H1 (cell line): ENCODE data around the gene ELMOD1. TPM values are rescaled to one million over a fixed set of nuclear protein-coding genes. Genes with fewer than 3 reads are reported as not detected.

Experiments used
- CTCF ChIA-PET: fragments of 300-600 bp; sonication (Branson Sonifier 250); formaldehyde crosslinking; loops from one replicate; lab custom pipeline; 2021; ENCODE audit not compliant: partially characterized antibody; lab: Charles Lee
- POLR2A ChIA-PET: fragments of 300-600 bp; sonication (Branson Sonifier 250); formaldehyde crosslinking; loops from one replicate; lab custom pipeline; 2021; ENCODE audit warnings: inconsistent platforms; ENCODE audit not compliant: partially characterized antibody; lab: Charles Lee
- DNase-seq, 2 experiments: peaks; one replicate each; pipeline versions ENCODE4 v3.0.0 to v3.0.0-alpha.2; 2010 to 2022; ENCODE audit warnings: low spot score in 2 of 2, low read depth in 1 of 2, mixed read lengths in 1 of 2
- FAIRE-seq: peaks from 2 replicates; lab custom pipeline; 2011; peaks lifted over from hg19 to GRCh38; lab: Jason Lieb, UNC
- H2AFZ ChIP-seq: 2 replicates; pipeline ENCODE4 v1.8.1; 2012; ENCODE audit warnings: low read length, inconsistent platforms
- H2AK5ac ChIP-seq: 2 replicates; pipeline ENCODE4 v1.6.1; 2013; ENCODE audit warnings: low read depth, low read length
- H2BK120ac ChIP-seq: replicated peaks from 2 replicates; pipeline ENCODE3; 2013; ENCODE audit warnings: low read depth, low read length, inconsistent platforms
- H2BK12ac ChIP-seq: 2 replicates; pipeline ENCODE4 v1.6.1; 2013; ENCODE audit warnings: low read depth, low read length
- H2BK15ac ChIP-seq: 2 replicates; pipeline ENCODE4 v1.6.1; 2013; ENCODE audit warnings: low read length
- H2BK20ac ChIP-seq: 2 replicates; pipeline ENCODE4 v1.6.1; 2013; ENCODE audit warnings: low read length
- H2BK5ac ChIP-seq: 2 replicates; pipeline ENCODE4 v1.6.1; 2013; ENCODE audit warnings: low read depth, low read length
- H3K14ac ChIP-seq: 2 replicates; pipeline ENCODE4 v1.6.1; 2013; ENCODE audit warnings: inconsistent platforms; ENCODE audit not compliant: insufficient read length
- H3K18ac ChIP-seq: 2 replicates; pipeline ENCODE4 v1.6.1; 2013; ENCODE audit warnings: low read length; ENCODE audit errors: extremely low read depth
- H3K23ac ChIP-seq: 2 replicates; pipeline ENCODE4 v1.6.1; 2013; ENCODE audit warnings: inconsistent platforms; ENCODE audit not compliant: insufficient read length
- H3K23me2 ChIP-seq: 2 replicates; pipeline ENCODE4 v1.6.1; 2013; ENCODE audit warnings: low read depth, low read length
- H3K27ac ChIP-seq: 2 replicates; pipeline ENCODE4 v1.6.1; 2011; ENCODE audit warnings: low read depth, low read length, inconsistent platforms
- H3K27me3 ChIP-seq, 4 experiments: replicated peaks in 1 of 4; 1 replicate in 1 of 4; 2 replicates in 3 of 4; pipeline versions ENCODE4 v1.6.1 to v1.8.1; 2011 to 2013; ENCODE audit warnings: low read length in 3 of 4, mild to moderate bottlenecking in 3 of 4, inconsistent platforms in 2 of 4, mixed read lengths in 2 of 4, moderate library complexity in 1 of 4; ENCODE audit not compliant: control insufficient read depth in 3 of 4, insufficient read depth in 3 of 4; ENCODE audit errors: extremely low read depth in 1 of 4
- H3K36me3 ChIP-seq, 4 experiments: 2 replicates each; pipeline versions ENCODE4 v1.6.1 to v1.8.1; 2011 to 2013; ENCODE audit warnings: mild to moderate bottlenecking in 4 of 4, low read length in 3 of 4, moderate library complexity in 2 of 4, control low read depth in 1 of 4, inconsistent platforms in 1 of 4; ENCODE audit not compliant: insufficient read depth in 4 of 4, control insufficient read depth in 2 of 4
- H3K4ac ChIP-seq: replicated peaks from 2 replicates; pipeline ENCODE3; 2013; ENCODE audit warnings: low read length, low read depth, mixed read lengths, inconsistent platforms; ENCODE audit not compliant: insufficient read length
- H3K4me1 ChIP-seq, 4 experiments: replicated peaks in 1 of 4; 1 replicate in 1 of 4; 2 replicates in 3 of 4; pipeline versions ENCODE4 v1.6.1 to v1.8.1; 2011 to 2013; ENCODE audit warnings: low read length in 3 of 4, inconsistent platforms in 2 of 4, mixed read lengths in 1 of 4; ENCODE audit not compliant: insufficient read depth in 4 of 4, control insufficient read depth in 3 of 4
- H3K4me2 ChIP-seq, 2 experiments: 2 replicates each; pipeline versions ENCODE4 v1.6.1 to v1.8.1; 2011 to 2013; ENCODE audit warnings: low read depth in 2 of 2, low read length in 2 of 2, control low read depth in 1 of 2, inconsistent platforms in 1 of 2, mild to moderate bottlenecking in 1 of 2; ENCODE audit not compliant: insufficient read depth in 1 of 2
- H3K4me3 ChIP-seq, 4 experiments: fragments of 200-600, 300-600 bp in 1 of 4; sonication (generic), shearing (Covaris generic), sonication (Bioruptor Twin) in 1 of 4; 2 replicates each; pipeline versions ENCODE4 v1.5.1 to v1.8.1; 2011 to 2016; ENCODE audit warnings: low read length in 4 of 4, low read depth in 3 of 4, control low read depth in 2 of 4, inconsistent platforms in 2 of 4, mild to moderate bottlenecking in 2 of 4, mixed read lengths in 1 of 4, moderate library complexity in 1 of 4; ENCODE audit not compliant: insufficient read depth in 2 of 4; ENCODE audit errors: extremely low read depth in 1 of 4
- H3K56ac ChIP-seq: replicated peaks from 2 replicates; pipeline ENCODE3; 2013; ENCODE audit warnings: low read depth, mild to moderate bottlenecking, mixed read lengths, low read length, inconsistent platforms; ENCODE audit not compliant: insufficient read length
- H3K79me1 ChIP-seq: 2 replicates; pipeline ENCODE4 v1.6.1; 2013; ENCODE audit warnings: low read depth, low read length, control low read depth
- H3K79me2 ChIP-seq, 2 experiments: 2 replicates each; pipeline versions ENCODE4 v1.6.1 to v1.8.1; 2012 to 2013; ENCODE audit warnings: low read length in 2 of 2, mild to moderate bottlenecking in 2 of 2, inconsistent platforms in 1 of 2; ENCODE audit not compliant: insufficient read depth in 2 of 2, control insufficient read depth in 1 of 2
- H3K9ac ChIP-seq, 4 experiments: replicated peaks in 1 of 4; 1 replicate in 1 of 4; 2 replicates in 3 of 4; pipeline versions ENCODE4 v1.6.1 to v1.8.1; 2011 to 2013; ENCODE audit warnings: low read depth in 3 of 4, low read length in 3 of 4, control low read depth in 2 of 4, mild to moderate bottlenecking in 2 of 4, moderate library complexity in 2 of 4, inconsistent platforms in 1 of 4; ENCODE audit errors: extremely low read depth in 1 of 4
- H3K9me3 ChIP-seq, 2 experiments: 2 replicates each; pipeline versions ENCODE4 v1.6.1 to v1.8.1; 2012 to 2013; ENCODE audit warnings: mild to moderate bottlenecking in 2 of 2, moderate library complexity in 2 of 2, control low read depth in 1 of 2, inconsistent platforms in 1 of 2, low read depth in 1 of 2, low read length in 1 of 2, mixed read lengths in 1 of 2; ENCODE audit not compliant: insufficient read depth in 2 of 2
- H4K20me1 ChIP-seq, 2 experiments: replicated peaks in 1 of 2; 2 replicates each; pipeline versions ENCODE3 to v1.8.1; 2011 to 2013; ENCODE audit warnings: inconsistent platforms in 2 of 2, low read length in 2 of 2, mild to moderate bottlenecking in 1 of 2; ENCODE audit not compliant: insufficient read depth in 2 of 2, control insufficient read depth in 1 of 2
- H4K5ac ChIP-seq: 2 replicates; pipeline ENCODE4 v1.6.1; 2013; ENCODE audit warnings: low read length, low read depth, mixed read lengths, inconsistent platforms; ENCODE audit not compliant: insufficient read length
- H4K8ac ChIP-seq: 2 replicates; pipeline ENCODE4 v1.8.0; 2013; ENCODE audit warnings: mild to moderate bottlenecking, moderate library complexity, low read length, inconsistent platforms; ENCODE audit not compliant: insufficient read depth; ENCODE audit errors: extremely low read depth
- H4K91ac ChIP-seq: replicated peaks from 2 replicates; pipeline ENCODE3; 2013; ENCODE audit warnings: low read length, mixed read lengths, inconsistent platforms; ENCODE audit not compliant: insufficient read length
- POLR2A ChIP-seq, 2 experiments: IDR thresholded peaks; 1 replicate in 1 of 2; 2 replicates in 1 of 2; pipeline ENCODE4 v1.6.1; 2011; ENCODE audit warnings: low read depth in 2 of 2, low read length in 2 of 2, mild to moderate bottlenecking in 2 of 2; ENCODE audit errors: control extremely low read depth in 1 of 2
- POU5F1 ChIP-seq: IDR thresholded peaks from 2 replicates; pipeline ENCODE4 v1.6.1; 2011; ENCODE audit warnings: low read depth, mild to moderate bottlenecking, low read length, moderate library complexity
- SAP30 ChIP-seq: fragments of 300-600 bp; sonication (generic); IDR thresholded peaks from 2 replicates; pipeline ENCODE4 v1.7.1; 2012; ENCODE audit warnings: low read length, moderate library complexity, mild to moderate bottlenecking, inconsistent platforms; ENCODE audit not compliant: insufficient read depth, insufficient replicate concordance
- WGBS, 2 experiments: shearing (Covaris generic) in 1 of 2; methylation state at CpG; one replicate each; pipeline versions ENCODE4 v1.1.6 to v1.1.7; 2013 to 2015; ENCODE audit warnings: low lambda C conversion rate in 2 of 2, mixed read lengths in 2 of 2, inconsistent platforms in 1 of 2, low coverage in 1 of 2, missing lambda C conversion rate in 1 of 2; ENCODE audit not compliant: insufficient replicate concordance in 2 of 2, insufficient coverage in 1 of 2, insufficient read length in 1 of 2; ENCODE audit errors: extremely low coverage in 1 of 2, missing lambda C conversion rate in 1 of 2; 5-methylcytosine and 5-hydroxymethylcytosine counted together
- polyA plus RNA-seq, 7 experiments: library from polyadenylated mRNA; depleted of rRNA in 3 of 7; stranded (reverse) in 5 of 7; unstranded in 2 of 7; fragments of >200 nt in 5 of 7; fragments of 200-250 nt in 2 of 7; gene quantifications; 1 replicate in 5 of 7; 2 replicates in 1 of 7; 4 replicates in 1 of 7; pipeline versions ENCODE4 v1.2.1 to v1.2.3, GENCODE V29; 2011 to 2013; ENCODE audit warnings: missing spikeins in 2 of 7, mixed read lengths in 2 of 7
- total RNA-seq: library from RNA; stranded (reverse); fragmentation: NEBNext Ultra II Directional; extraction: Animal tissue kit (Norgen Biotek cat#: 25700); gene quantifications from 2 replicates; pipeline ENCODE4 v1.2.1, GENCODE V29; 2021

The ELMOD1 gene
- total and polyA plus RNA-seq, 2 of the 8 experiments (the other 6 are each of a cell fraction or from before 2014, with no cell fraction given), result 0.47 to 1.6 TPM

GRCh38 chr11:107646783-107647182 lies 55.8 kb downstream of the ELMOD1 start:
- TF ChIP-seq POLR2A (IDR thresholded peaks at IDR 0.05; ENCODE audit: control extremely low read depth in 1 of 2, low read depth in 2 of 2, low read length in 2 of 2) (no peak), POU5F1 (no peak), SAP30 (no peak)
- TF ChIP-seq, all 59 proteins: peak for 0

More at GRCh38 chr11:107646783-107647182, 55.8 kb downstream of the ELMOD1 start:
- Histone ChIP-seq H2AFZ (no peak overlapping the region), H3K27me3 (no peaks in the 10 kb centered on the region), H3K56ac (no peak overlapping the region), H4K20me1 (no peaks in the 10 kb centered on the region), H3K18ac (no peak overlapping the region), H3K79me1 (no peaks in the 10 kb centered on the region), H3K36me3 (no peaks in the 10 kb centered on the region), H3K79me2 (no peaks in the 10 kb centered on the region), H4K8ac (no peak overlapping the region), H3K4ac (no peak overlapping the region), H3K4me3 (no peak overlapping the region), H2AK5ac (no peak overlapping the region), H2BK15ac (no peak overlapping the region), H3K9me3 (no peaks in the 10 kb centered on the region), H2BK12ac (no peak overlapping the region), H3K27ac (no peak overlapping the region), H3K4me2 (no peak overlapping the region), H3K23ac (no peak overlapping the region), H3K23me2 (no peaks in the 10 kb centered on the region), H3K4me1 (peaks cover 1 to 9% (median 3%) of the 10 kb centered on the region in 4 experiments; a peak in 5 of 7 replicates), H3K9ac (no peak overlapping the region), H2BK20ac (no peak overlapping the region), H2BK5ac (no peak overlapping the region), H4K5ac (no peak overlapping the region), H2BK120ac (no peak overlapping the region), H4K91ac (no peak overlapping the region), H3K14ac (no peak overlapping the region)
- ChIA-PET CTCF (interaction anchor here (0.6 kb wide), 1 partner anchor 59 kb away, joined by 3 read pairs; no protein-coding TSS in a partner anchor), POLR2A (no interaction called here)
- DNase-seq (no peak), FAIRE-seq (no peak)
- WGBS, 2 experiments, result 95% methylated on average over 2 of the region's 2 CpGs; no CpG with 5 or more reads in 1 of the 2 experiments
